HG03280 (cell line): Measurements from ENCODE around the gene BRD9.

Source experiments
- ATAC-seq: cut with Tn5 transposase; IDR thresholded peaks from one replicate; pipeline ENCODE4 v1.9.1; 2021; ENCODE audit warnings: mild to moderate bottlenecking, moderate library complexity; ENCODE audit not compliant: unreplicated experiment

The BRD9 gene

DNA sequence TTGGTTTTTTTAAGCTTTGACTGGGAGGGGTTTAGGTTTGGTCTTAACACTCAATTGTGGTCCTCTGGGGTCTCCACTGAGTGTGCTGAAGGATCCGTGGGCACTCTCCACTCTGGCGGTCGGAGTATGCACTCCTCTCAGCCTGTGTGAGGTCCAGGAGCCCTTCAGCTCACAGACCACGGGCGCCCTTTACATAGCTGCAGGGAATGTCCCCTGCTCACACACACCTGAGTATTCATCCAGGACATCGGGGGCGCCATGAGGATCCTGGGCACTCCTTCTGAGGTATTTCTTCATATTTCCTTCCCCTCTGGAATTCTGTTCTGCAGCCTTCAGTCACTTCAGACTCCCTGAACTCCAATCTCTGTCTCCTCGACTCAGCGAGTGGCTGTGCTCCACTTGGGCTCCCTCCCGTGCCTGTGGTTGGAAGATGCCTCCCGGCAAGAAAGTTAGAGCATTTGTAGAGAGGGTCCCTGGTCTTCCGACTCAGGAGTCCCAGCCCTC lies 12.6 kb upstream of the BRD9 start:
- ATAC-seq = no peak

DNA sequence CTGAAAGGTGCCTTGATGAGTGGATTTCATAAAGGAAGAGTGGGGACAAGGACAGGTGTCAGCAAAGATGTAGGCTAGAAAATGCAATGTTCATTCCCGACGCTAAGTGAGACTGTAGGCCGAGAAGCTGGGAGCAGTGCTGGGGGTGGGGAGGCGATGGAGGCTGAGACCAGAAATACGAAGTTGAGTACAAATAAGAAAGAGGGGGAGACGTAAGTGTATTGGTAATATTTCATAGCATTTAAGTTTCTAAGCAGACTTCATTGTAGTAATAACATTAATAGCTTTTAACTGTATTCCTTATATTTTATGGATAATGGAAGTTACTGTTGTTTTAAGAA lies 11.1 kb upstream of the BRD9 start:
- ATAC-seq = no peak

DNA sequence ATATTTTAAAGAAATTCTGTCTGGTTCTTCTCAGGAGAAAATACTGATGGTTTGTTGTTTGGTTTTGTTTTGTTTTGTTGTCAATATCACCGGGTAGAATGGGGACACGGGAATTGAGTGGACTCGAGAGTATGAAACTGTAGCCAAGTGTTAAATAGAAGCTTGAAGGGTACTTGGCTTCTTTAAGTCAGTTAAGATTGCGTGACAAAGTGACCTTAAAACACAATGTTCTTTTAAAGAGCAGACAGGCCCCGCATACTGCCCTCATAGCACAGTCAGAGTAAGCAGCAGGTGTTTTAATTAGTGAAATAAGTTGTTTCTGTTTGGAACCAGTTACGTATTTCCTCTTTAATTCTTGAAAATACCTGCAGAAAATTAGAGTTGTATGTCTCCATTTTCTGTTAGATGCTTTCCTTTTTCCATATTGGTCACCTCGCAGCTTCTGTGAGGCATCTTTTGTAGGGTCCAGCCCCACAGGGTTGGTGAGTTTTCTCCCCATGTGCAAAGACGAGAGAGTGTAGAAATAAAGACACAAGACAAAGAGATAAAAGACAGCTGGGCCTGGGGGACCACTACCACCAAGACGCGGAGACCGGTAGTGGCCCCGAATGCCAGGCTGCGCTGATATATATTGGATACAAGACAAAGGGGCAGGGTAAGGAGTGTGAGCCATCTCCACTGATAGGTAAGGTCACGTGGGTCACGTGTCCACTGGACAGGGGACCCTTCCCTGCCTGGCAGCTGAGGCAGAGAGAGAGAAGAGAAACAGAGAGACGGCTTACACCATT lies 9.7 kb upstream of the BRD9 start:
- no peak for ATAC-seq

DNA sequence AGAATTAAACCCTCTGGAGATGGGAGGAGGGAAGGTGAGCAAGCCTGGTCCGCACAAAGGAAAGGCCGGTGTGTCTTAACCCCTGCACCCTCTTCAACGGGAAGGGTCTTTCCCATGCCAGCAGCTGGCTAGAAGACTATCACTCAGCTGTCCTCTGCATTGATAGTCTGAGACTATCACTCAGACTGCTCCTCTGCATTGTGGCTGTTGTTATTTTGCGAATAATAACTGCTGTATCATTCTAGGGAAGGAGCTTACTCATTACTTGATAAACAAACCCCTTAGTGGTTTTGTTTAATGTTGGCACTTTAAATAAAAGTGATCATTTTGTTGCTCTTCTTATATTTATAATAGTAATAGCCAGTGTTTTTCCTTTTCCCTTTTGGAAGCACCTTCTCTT lies 8.2 kb upstream of the BRD9 start:
- no peak for ATAC-seq

DNA sequence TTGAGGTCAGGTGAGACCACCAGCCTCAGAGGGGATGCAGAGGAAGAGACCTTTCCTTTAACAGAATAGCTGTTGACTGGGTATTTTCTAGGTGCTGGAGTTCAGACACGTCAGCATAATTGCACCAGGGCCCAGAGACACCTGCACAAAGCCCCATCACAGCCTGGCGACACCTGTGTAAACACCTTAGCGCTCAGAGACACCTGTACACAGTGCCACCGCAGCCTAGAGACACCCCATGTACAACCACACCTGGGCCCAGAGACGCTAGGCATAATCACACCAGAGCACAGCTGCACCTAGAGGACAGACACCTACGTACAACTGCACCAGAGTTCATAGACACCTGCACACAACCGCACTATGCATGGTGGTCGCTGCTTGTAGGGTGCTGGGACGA lies 1.1 kb upstream of the BRD9 start:
- no peak for ATAC-seq

DNA sequence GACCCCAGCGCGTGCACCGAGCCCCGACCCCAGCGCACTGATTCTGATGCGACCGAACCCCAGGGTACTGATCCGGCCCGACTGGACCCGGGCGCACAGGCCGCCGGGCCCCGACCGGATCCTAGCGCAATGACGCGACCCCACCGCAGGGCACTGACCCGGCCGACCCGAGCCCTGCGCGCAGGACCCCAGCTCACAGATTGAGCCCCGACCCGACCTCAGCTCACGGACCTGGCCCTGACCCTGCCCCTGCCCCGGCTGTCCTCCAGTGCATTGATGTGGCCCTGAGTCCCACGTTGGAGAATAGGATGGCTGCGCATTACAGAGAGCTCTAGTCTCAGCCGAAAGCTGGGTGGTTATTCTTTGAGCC lies 521 bp upstream of the BRD9 start:
- ATAC-seq = peak; percentile 5

DNA sequence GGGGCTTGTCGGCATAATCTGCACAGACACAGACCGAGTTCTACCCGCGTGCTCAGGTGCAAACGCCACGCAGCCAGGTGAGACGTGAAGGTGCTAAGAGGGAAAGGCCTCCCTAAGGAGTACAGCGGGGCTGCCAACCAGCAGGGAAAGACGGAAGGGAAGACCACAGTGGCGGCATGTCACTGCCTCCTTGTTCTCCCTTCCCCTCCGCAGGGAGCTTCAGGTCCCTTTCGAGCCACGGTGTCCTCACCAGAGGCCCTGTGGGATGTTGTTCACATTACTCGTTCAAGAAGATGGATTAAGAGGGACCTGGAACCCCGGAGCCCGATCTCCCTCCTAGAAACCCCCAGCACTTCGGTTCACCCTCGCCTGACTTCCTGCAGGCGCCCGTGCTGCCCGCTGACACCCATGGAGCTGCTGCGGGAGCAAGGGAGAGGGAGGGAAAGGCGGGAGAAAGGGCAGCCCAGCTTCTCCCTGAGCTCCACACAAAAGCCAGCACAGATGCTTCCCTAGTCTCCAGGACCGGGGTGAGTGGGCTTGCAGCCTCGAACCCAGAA lies 686 bp downstream of the BRD9 start:
- ATAC-seq = no peak

DNA sequence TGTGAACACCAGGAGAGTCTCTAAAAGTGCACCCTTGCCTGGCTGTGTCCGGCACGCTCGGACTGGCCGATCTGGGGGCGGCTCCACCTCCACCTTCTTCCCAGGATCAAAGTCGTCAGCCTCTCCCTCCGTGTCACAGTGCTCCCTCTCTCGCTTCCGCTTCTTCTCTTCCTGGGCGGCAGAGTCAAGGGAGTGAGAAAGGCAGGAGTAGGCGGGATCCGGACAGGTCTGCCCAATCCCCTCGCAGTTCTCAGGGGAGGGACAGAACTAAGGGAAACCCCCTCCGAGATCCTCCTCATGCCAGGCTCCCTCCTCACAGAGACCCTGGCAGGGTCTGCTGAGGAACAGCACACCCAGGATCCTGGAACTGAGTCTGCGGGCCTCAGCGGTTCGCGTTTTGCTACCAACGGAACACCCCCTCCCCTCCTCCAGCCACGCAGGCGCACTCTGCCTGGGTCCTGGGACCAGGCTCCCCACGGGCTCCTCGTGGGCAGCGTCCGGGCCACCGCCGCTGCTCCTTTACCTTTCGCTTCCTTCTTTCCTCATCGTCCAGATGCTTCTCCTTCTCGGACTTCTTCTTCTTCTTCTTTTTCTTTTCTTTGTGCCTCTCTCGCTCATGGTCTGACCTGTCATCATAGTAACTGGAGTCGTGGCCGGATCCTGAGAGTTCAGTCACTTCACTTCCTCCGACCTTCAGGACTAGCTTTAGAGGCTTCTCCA lies 1.3 kb downstream of the BRD9 start:
- no peak for ATAC-seq

DNA sequence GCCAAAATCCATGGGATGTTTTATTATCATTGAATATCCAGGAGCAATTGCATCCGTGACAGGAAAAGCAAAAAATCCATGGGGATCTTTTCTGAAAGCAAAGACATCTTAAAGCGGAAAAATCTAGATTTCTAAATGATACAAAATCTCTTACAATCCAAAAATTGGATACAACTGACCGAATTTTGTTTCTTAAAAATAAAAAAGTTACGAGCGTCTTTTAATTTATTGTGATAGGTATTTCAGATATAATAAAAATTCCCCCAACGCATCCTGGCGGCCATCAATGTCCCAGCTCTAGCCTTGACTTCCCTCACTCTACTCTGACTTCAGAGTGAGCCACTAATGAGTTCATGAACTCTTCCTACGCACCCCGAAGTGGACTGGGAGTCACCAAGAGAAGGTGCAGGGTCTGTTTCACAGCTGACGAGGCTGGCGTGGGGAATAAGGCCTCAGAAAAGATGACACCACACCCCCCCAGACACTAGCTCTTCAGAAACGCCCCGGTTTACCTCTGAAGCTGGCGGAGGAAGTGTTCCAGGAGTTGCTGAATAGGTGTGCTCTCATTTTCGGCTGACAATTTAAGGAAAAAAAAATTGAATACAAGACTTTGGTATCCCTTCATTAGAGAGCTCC lies 3.4 kb downstream of the BRD9 start:
- no peak for ATAC-seq

DNA sequence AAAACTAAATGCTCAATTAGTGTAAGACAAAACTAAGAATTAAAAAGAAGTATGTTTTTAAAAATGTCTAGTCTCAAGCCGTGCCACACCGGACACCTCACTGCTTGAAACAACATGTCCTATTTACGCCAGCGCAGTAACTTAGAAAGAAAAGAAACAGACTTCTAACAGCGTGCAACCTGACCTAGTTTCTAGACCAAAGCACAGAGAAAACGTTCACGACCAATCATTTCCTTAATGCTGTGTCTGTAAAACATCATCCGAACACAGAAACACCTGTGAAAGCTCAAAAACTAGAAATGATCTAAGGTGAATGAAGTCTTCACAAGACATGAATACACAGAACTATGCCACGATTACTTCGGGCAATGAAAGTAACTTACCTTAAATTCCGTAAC lies 4.0 kb downstream of the BRD9 start:
- ATAC-seq = no peak

DNA sequence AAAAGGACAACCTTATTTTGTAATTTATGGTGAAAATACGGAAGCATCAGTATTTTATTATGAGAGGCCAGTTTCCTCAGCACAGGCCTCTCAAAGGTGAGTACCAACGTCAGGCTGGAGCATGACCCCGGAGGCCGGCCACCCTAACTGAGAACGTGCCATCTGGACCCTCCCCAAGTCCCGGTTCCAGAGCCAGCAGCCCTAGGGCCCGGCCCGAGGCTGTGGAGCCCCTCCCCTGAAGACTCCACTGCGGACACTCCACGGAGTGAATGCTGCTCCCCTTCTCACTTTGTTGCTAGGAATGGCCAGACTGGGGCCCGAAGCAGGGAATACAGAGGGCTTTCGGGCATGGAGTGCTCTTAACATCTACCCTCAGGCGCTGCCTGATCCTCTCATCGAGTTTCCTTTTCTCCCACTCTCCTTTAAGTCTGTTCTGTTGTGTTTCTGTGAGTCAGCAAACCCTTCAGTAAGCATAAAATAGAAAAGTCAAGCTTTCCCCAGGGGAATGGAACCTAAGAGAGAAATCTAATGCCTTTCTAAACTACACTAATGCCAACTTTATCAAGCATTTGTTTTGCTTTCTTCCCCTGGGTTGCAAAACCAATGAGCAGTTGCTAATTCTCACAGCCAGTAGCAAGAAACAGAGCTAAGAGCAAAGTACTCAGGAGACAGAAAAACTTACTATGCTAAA lies 4.5 kb downstream of the BRD9 start:
- ATAC-seq = no peak

DNA sequence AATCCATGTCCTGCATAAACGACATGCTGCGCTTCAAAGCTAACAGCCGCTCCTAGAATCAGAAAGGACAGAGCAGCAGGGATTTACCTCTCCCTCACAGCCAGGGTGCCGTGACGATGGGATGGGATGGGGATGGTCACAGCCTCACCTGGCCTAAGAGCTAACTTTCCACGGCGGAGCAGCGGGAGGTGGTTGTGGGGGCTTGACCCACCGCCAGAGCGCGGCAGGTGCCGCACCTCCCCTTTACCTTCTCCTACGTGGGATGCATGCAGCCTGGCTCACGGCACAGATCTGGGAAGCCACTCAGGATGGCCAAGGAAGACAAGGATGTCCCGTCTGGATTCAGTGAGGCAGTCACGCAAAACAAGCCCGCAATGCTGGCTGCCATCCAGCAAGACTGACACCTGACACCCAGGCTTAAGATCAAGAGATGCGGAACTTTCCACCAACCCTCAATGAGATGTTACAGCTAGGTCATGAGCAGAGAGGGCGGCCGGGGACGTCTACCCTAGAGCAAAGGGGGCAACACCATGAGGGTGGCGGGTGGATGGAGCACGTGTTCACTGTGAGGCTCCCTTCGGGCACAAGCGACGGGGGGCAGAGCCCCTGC lies 5.8 kb downstream of the BRD9 start:
- ATAC-seq = no peak

DNA sequence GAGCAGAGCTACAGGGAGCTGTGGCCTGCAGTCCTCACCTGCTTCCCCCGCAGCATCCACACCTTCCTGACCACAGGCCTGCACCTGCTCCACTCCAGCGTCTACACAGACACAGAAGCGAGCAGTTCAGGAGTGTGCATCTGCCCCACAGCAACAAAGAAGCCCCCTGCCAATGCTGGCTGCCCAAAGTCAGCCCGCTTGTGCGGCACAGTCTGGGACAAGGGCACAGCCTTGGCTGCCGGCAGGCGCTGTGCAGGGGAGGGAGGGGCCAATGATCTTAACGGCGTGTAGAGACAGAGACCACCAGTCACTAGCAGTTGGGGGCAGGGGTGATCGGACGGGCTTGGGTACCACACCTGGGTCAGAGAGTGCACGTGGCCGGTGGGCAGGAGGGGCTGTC lies 6.6 kb downstream of the BRD9 start:
- no peak for ATAC-seq

DNA sequence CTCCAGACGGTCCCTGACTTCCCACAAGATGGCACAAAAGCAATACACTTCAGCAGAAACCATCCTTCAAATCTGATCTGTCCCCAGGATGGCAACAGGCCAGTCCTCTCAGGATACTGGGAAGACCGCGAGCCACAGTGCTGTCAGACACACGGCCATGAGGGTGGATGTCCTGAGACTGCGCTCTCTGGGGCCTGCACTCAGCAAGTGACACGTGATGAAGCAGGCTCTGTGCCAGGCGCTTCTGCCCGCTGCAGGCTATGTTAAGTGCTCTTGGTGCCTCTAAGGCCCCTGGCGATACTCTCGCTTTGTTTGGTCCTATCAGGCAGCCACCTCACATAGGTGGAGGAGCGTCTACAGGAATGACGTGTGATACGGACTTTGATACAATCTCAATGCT lies 7.1 kb downstream of the BRD9 start:
- no peak for ATAC-seq

DNA sequence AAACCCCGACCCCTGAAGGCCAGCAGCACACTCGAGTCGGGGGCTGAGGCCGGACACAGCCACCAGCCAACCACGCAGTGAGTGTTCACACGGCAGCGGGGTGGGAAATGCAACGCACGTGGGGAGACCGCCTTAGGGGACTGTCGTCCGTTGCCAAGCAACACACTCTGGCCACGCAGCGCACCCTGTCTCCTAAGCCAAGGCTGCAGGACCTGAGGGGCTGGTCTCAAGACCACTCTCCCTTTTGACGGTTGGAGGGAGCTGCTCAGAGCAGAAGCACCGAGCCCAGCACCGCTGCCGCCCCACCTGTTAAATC lies 7.5 kb downstream of the BRD9 start:
- ATAC-seq = no peak

DNA sequence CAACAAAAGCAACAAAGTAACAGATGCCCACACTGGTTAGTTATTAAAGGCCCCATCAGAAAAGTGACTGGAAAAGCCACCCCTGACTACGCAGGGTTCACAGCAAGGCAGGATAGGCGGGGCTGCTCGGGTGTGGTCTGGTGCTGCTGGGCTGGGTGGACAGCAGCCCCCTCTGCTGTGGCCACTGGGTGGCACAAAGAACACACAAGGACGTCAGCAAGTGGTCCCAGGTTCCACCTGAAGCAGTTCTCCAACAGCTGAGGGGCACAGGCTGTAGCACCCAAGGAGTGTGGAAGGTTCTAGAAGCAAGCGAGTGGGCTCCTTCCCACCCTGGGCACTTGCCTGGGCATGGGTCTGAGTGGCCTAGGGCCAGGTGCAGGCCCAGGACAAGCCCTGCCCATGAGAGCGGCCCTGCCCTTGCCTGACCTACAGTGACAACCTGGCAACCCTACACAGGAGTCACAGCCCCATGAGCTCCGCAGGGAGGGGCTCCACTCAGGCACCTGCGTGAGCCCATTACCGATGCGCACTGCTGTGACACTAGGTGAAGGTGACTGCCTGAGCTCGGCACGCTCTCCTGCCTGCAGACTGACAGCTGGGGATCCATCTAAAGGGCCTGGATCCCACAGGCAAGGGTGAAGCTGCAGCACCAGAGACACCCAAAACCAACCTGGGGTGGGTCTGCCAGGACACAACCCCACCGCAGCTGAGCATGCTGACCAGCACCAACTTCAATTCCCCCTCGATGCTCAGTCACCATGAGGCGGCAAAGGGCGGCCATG lies 8.1 kb downstream of the BRD9 start:
- no peak for ATAC-seq

DNA sequence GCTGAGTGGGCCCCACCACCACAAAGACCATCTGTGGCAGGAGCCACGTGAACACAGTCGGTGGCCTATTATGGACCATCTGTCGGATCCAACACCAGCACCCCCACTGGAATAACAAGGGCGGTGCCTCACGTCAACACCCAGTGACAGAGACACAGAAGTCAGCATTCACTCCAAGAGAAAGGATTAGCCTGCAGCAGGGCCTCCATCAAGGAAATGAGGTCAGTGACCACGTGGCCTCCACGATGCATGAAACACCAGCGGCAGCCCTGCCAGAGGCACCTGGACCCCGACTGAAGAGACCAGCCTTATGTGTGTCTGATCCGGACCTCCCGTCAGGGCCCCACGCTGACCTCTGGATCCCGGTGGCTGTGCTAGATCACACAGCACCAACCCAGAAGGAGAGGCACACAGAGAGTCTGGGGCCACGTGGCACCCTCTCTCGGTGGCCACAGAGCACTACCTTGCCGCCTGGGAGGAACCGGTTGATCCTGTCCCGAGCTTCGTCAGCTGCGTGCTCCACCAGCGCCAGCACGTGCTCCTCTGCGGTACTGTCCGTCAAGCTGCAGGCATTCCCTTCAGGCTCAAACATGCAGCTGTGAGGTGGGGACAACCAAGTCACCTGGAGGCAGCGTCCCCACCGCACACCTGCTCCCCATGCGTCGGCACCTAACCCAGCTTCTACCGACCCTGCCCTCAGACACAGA lies 9.0 kb downstream of the BRD9 start:
- ATAC-seq = no peak

DNA sequence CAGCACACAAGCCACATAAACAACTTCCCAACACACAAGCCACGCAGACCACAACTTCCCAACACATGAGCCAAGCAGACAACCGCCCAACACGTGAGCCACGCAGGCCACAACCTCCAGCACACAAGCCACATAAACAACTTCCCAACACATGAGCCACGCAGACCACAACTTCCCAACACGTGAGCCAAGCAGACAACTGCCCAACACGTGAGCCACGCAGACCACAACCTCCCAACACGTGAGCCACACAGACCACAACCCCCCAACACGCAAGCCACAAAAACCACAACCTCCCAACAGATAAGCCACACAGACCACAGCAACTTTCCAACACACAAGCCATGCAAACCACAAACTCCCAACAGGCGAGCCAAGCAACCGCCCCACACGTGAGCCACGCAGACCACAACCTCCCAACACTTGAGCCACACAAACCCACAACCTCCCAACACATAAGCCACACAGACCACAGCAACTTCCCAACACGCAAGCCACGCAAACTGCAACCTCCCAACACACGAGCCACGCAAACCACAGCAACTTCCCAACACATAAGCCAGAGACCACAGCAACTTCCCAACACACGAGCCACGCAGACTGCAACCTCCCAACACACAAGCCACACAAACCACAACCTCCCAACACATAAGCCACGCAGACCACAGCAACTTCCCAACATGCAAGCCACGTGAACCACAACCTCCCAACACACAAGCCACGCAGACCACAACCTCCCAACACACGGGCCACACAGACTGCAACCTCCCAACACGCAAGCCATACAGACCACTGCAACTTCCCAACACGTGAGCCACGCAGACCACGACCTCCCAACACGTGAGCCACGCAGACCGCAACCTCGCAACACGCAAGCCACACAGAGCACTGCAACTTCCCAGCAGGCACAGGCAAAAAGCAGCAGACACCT lies 10.1 kb downstream of the BRD9 start:
- ATAC-seq = no peak

DNA sequence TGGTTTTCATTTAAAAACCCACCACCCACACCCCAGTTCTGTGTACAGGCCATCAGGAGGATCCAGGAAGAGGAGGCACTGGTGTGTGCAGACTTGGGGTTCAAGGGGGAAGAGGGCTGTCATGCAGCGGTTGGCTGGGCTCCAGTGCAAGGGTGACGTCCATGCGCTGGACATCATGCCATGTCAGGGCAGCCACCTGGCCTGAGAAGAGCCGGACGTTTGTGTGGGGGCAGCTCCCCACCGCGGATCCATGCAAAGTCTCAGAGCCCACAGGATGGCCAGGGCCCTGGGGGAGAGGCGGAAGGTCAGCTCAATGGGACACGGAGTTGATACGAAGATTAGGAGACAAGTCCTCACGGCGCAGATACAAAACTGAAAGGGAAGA lies 11.1 kb downstream of the BRD9 start:
- ATAC-seq = no peak
